HG02571 (cell line): ENCODE data around the gene EFHD2.
"Not testable (repeated sequence)": the region's sequence is repeated elsewhere in the genome, so short reads cannot be mapped to it uniquely, and the experiment has no call there.

Experiments used
- ATAC-seq: cut with Tn5 transposase; IDR thresholded peaks from one replicate; pipeline ENCODE4 v1.9.1; 2021; ENCODE audit warnings: mild to moderate bottlenecking, moderate library complexity; ENCODE audit not compliant: unreplicated experiment

Gene EFHD2

DNA sequence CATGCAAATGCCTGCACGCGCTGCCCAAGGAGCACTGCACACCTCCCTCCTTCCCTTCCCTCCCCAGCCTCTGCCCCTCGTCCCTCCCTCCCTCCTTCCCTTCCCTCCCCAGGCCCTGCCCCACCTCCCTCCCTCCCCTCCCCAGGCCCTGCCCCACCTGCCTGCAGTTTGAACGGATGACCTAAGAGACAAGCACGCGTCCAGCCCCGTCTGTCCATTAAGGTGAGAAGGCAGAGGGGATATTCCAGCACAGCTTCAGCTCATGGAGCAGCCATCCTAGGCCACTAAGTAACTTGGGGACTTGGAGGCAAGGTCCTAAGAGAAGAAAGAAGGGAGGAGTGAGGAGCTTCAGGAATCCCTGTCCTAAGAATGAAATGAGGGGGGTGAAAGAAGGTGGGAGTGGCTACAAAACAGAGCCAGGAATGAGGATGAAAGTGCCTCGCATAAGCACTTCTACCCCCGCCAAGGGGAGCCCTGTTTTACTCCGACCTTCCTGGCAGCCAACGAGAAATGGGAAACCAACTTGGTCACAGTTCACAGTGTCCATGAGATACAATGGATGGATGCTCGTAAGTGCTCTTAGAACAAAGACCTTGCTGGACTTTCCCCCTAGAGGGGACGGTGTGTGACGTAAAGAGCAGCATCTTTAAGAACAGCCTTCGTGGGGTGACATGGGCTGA is 21.3 kb upstream of the EFHD2 start:
- no peak for ATAC-seq

DNA sequence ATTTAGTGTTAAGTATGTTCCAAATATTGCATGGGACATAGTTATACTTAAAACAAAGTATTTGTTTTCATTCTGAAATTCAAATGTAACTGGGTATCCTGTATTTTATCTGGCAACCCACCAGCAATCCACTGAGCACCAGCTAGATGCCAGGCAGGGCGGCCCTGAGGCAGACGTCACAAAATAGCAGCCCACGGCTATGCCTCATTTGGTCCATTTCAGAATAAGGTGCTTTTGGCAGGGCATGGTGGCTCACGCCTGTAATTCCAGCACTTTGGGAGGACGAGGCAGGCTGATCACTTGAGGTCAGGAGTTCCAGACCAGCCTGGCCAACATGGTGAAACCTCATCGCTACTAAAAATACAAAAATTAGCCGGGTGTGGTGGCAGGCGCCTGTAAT is 19.9 kb upstream of the EFHD2 start:
- not testable (repeated sequence) for ATAC-seq

DNA sequence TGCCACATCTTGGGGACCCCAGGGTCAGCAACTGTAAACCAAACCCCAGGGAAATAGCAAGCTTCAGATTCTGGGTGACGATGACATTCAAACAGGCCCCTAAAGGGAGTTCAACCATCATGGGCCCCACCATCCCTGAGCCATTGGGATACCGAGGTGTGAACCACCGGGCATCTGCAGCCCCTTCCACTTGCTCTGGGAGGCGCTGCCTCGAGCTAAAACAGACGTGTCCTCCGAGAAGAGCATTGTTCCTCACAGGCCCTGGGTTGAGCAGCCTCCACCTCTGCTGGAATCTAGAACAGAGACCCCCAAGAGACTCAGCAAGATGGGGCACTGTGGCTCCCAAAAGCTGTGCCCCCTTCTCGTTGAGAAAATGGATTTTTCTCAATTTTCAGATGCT is 19.0 kb upstream of the EFHD2 start:
- no peak for ATAC-seq

DNA sequence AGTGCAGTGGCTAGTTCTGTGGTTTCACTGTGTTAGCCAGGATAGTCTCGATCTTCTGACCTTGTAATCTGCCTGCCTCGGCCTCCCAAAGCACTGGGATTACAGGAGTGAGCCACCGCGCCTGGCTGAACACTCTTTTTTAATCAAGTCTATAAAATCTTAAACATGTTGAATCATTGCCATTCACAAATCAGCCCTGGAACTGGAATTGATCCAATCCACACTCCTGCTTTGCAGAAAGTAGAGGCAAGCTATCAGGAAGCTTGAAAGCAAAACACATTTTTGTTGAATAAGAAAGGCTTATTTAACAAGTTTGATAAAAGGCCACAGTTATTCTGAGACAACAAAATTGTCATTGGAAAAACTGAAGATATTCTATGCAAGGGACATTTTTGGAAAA is 18.3 kb upstream of the EFHD2 start:
- no peak for ATAC-seq

DNA sequence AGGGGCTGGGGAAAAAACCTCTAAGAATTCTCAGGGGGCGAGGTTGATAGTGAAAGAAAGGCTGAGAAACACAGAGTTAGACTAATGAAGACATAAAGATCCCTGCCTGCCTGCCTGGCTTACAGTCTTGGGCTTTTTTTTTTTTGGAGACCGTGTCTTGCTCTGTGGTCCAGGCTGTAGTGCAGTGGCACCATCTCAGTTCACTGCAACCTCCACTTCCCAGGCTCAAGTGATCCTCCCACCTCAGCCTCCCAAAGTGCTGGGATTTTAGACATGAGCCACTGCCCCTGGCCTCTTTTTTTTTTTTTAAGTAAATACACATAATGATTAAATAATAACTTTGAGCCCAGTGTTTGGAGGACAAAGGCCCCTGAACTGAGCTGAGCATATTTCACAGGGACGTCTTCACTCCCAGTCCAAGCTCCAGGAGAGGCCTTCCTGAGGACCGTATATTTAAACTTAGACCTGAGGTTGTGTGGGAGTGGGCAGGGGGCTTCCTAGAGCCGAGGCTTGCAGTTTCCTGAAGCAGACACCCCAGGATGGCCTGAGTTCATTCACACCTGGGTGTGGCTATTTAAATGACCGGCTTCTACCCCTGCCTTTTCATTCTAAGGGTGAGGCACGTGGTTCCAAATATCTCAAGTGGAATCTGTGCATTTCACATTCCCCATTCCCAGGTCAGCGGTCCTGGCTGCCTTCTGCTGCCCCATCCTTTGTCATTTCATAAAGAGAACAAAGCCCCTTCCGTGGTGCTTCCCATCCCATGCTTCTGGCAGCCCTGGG is 16.0 kb upstream of the EFHD2 start:
- no peak for ATAC-seq

DNA sequence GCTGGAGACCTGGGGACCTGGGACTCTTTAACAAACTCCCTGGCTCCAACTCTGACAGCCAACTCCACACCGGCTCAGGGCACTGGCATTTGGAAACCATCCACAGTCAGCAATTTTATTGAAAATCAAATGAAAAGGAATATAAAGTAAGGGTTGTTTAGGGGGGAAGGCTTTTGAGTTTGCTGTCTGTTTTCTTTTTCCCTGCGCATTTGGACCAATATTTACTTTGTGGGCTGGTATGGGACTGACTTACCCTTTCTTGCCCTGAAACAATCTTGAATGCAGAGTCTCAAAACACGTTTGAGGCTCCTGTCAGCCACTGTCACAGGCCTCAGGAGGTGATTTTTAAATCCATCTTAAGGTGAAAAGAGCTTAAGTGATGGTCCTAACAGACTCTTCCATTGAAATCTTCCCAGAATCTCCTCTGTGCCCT is 15.4 kb upstream of the EFHD2 start:
- no peak for ATAC-seq

DNA sequence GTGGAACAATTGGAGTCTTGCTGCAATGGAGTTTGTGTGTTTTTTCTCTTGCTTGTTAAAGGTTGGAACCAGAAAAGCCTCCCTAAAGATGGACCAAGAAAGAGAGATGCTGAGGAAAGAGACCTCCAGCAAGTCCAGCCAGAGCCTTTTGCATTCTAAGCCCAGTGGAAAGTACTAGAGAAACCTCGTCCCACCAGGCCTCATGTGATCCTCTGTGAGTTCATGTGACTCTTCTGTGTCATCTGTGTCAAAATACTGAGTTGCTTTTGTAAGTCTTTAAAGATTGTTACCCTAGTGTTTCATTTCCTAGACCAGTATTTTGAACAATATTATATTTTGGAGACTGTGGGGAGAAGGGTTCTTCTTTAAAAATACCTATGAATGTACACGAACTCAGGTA is 12.5 kb upstream of the EFHD2 start:
- no peak for ATAC-seq

DNA sequence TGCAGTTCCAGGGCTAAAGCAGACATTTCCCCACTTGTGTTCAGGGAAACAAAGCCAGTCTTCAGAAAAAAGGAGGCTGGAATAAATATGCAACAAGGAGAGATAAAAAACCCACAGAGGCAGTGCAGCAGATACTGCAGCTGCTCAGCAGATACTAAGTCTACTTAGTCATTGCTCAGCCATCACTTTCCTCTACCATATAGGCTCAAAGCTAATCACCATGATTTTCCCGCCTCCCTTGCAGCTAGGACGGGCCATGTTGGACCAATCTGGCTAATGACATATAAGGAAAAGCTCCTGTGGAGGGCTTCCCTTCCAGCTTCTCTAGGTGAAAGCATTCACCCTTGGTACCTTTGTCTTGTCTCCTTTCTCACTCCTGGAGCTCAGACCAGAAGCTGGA is 10.0 kb upstream of the EFHD2 start:
- ATAC-seq, result no peak

DNA sequence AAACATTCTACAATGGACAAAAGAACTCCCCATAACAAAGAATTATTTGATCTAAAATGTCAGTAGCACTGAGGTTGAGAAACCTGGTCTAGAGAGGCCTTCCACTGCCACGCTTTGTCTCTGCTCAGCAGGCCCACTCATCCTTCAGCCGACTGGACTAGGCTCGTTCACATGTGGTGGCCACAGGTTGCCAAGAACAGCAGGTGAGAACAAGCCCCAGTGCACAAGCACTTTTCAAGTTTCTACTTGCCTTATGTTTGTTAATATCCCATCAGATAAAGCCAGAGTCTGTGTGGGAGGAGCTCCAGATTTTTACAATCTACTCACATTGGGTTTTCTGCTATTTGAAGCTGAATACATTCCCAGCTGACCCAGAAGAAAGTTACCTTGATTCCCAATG is 9.1 kb upstream of the EFHD2 start:
- ATAC-seq, result no peak

DNA sequence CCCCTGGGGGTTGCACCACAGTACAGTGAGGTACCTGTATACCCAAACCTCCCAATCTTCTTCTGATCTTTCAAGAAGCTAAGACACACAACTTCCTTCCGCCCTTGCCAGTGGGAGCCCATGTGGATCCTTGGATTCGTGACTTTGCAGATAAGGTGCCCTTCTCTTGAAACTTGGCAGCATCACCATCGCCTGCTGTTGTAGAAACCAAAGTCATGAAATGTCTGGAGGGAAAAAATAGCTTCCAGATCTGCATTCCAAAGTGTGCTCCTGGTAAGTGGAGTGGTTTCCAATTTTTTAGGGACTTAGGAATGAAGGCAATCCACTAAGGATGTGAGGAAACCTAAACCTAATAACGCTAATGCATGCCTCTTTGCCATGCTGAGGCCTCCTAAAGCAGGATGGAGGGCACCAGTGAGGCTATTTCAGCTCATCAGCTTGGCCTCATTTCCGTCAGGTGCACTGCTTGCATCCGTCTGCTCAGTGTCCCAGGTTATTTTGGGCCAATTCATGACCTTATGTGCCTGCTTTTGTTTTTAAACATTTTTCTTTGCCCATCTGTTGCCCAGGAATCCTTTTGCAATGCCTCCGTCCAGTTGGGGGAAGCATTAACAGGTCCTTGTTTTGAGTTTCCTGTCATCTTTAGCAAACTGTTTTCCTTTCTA is 8.2 kb upstream of the EFHD2 start:
- no peak for ATAC-seq

DNA sequence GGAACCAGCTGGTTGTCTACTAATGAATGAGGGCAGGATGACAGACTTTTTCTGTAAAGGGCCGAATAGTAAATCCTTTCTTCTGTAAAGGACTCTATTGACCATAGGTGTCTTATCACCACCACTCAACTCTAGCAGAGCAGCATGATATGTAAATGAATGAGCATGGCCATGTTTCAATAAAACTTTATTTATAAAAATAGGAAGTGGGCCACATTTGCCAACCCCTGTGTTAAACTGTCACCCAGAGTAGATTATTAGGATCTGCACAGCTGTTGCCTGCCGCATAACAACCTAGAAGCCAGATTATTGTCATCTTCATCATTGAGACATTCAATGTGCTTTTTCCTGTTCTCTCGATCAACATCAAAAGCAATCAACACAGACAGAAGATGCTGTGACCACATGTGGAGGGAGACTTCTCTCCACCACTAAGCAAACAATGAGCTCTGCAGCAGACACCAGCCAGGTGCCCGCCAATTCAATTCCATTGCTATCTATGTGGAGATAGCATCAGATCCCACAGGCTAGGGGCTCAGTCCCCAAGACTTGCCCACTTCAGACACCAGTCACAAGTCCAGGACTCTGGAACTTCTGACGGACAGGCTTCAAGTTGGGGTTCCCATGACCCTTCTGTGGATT is 6.8 kb upstream of the EFHD2 start:
- ATAC-seq, result no peak

DNA sequence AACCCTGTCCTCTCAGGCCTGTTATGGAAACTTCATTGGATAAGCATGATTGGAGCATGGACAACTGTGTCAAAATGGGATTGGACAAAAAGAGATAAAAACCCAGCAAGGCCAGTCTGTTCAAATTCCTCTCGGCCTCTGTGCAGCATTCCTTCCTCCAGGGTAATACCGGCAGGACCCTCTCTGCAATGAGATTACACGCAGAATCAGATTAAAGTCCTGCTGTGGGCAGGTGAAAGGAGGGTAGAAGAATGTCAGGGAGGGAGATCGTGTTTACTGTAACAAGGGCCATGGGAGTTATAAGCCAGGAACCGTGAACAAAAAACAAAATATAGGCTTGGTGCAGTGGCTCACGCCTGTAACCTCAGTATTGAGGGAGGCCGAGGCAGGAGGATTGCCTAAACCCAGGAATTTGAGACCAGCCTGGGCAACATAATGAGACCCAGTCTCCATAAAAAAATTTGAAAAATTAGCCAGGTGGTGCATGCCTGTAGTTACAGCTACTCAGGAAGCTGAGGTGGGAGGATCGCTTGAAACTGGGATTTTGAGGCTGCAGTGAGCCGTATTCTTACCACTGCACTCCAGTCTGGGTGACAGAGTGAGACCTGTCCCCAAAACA is 5.6 kb upstream of the EFHD2 start:
- no peak for ATAC-seq

DNA sequence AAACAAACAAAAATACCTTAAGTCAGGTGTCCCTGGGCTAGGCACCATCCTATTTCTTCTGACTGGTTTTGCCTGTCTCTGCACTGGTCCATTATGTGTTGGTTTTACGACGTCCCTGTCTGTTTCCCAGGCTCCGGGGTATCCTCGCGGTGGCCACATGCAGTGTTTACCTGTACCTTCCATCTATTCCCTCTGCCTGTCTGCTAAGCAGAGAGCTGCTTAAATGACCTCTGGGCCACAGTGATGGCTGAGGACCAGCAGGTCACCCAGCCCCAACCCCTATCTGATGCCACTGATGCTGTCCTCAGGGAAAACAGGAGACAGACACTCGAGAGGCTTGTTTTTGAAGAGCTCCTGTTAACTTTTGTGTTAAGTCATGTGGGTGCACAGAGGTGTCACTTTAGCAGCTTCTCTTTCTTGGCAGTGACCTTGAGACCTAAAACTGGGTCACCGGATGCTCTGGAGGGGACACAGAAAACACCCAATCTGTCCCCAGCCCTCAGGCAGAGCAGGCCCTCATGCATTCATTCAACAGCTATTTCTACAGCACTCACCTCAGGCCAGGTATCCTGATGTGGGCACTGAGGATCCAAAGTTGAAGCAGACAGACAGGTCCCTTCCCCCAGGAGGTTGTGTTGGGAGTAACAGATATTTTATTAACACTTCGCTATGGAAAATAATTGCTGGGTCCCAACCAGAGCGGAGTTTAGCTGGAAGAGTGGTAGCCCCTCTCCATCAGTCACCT is 4.4 kb upstream of the EFHD2 start:
- ATAC-seq, result no peak

DNA sequence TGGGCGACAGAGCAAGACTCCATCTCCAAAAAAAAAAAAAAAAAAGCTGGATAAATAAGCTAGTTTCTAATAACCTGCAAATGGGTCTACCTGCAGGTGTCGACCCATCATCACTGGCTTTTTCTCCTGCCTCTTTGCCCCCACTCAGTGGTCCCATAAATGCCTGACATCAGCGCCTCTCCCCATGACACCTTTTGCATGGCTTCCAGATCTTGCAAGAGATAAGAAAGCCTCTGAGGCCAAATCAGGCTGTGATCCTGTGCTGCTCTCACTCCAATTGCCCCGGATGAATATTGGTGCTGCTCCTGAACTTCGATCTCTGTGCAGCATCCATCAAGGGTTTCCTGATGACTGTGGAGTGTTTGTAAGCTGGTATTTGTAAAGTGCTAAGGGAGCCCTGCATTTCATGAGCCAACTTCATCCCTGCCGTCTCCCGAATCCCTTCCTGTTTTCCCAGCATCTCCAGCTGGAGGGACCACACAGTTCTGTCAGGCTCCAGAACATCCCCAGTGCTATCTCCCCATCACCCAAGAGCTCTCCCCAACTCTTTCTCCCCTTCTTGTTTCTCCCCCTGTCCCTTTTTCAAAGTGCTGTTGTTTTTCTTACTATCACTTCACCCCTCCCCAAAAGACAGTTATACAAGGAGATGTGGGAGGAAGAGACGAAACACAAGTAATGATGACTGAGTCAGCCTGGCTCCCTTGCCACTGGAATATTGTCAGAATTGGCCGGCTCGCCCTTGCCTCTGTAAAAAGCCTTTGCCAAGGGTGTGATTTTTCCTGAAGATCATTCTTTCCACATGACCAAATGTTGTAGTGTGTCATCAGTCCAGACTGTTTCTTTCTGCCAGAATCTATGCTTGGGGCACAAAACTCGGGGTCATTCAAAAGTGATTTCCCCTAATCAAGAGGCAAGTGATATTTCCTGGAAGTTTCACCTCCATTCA is 2.8 kb upstream of the EFHD2 start:
- no peak for ATAC-seq

DNA sequence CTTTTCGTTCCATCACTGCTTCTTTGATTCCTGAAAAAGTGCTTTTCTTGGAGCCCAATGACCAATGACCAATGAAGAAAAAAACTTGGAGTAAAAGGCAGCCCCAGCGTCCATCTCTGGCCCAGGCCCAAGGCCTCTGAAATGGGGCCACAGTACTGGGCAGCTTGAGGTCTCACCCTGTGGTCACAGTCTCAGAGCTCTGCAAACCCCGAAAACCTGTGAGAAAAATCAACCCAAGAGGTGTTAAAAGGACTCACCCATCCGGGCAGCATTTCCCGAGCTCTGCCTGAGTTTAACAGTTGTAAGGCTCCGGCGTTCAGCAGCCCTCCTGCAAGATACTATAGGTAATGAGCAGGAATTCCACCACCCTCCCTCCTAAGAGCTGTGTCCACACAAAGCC is 2.1 kb upstream of the EFHD2 start:
- no peak for ATAC-seq

DNA sequence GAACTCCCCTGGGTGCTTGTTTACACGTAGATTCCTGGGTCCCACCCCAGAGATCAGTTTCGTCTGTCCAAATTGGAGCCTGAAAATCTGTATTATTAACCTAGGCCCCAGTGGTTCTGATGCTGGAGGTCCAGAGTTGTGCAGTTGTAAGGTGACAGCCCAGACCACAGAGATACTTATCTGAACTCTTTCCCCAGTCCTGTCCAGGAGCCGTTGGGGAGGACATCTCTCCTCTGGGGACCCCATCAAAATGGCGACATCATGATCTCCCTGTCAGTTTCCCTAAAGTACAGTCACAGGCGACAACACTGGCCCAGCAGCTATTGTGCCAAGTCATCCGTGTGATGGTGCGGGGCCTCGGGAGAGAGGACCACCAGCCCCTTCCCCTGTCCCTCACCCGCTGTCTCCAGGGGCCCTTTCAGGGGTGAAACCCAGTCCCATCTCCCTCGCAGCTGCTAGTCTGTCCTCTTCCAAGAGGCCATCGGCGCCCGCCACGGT is 749 bp upstream of the EFHD2 start:
- ATAC-seq, result no peak

DNA sequence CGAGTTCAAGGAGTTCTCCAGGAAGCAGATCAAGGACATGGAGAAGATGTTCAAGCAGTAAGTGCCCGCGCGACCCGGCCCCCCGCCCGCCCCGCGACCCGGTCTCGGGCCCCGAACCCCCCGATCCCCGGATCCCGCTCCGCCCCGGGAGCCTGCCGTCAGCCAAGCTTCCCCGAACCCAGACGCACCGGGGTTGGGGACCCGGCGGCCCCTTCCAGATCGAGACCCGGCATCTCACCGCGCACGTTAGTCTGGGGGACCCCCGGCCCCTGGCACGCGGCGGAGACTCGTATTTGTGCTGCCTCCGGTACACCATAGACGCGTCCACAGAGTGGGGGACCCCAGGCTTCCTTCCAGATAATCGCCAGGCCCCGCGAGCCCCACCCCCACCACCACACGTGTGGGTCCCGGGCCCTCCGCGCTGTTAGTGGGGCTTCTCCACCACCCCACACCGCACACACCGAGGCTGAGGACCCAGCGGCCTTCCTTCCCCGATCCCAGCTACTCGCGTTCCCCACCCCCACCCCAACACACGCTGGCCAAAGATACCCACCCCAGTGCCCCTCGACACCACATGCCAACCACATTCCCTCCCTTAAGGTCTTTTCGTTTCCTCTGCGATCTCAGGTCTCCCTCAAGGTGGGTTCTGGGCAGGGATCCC is 665 bp downstream of the EFHD2 start:
- no peak for ATAC-seq

DNA sequence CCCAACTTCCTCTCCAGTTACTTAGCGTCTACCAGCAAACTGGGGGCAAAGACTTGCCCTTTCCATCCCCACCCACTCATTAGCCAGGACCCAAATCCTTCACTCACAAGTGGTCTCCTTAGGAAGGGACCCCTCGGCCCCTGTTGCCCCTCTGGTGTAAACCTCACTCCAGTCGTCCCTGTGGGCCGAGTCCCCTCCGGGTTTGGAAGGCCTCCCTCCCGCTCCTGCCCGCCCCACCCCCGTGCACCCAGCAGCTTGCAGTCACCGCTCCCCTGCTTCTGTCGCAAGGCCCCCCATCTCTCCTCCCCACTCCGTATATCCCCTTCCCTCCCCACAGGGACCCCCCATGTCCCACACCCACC is 1.2 kb downstream of the EFHD2 start:
- no peak for ATAC-seq
